ENCODE measurements around the gene FOXN3.

- TF ChIP-seq CTCF (IDR thresholded peaks at IDR 0.05 in 4 of 5, conservative IDR thresholded peaks at IDR 0.05 in 1 of 5), result no peak
- no peak for TF ChIP-seq POLR2A (IDR thresholded peaks at IDR 0.05)
Measured at GRCh38 chr14:89408907-89409700, 7.9 kb downstream of the FOXN3 start.

Data from gastrocnemius medialis (tissue), 4 donors.